Stimulated activated naive B cell treated with anti-CD40 and anti-IgM and Interleukin-4, amounts not matched to agents 10 μg/mL and 1 μg/mL and 100 μg/mL, for 72 hours (primary cell): ENCODE data around the gene SENP5.
"Not testable (repeated sequence)": the region's sequence is repeated elsewhere in the genome, so short reads cannot be mapped to it uniquely, and the experiment has no call there.

Experiments used
- ATAC-seq, 2 donors: fragments of 150-1000 bp; cut with Tn5 transposase; replicated peaks; 2 replicates each; pipeline ENCODE4 v1.10.0; 2021; ENCODE audit warnings: moderate library complexity in 1 of 2
- DNase-seq: peaks from one replicate; pipeline ENCODE4 v3.0.0; 2021
- H3K27ac Mint-ChIP-seq: one replicate; pipeline ENCODE4 v1.8.0; 2022; ENCODE audit warnings: mild to moderate bottlenecking, mixed read lengths
- H3K27me3 Mint-ChIP-seq, 2 donors: one replicate each; pipeline ENCODE4 v1.8.0; 2022; ENCODE audit warnings: mixed read lengths in 2 of 2
- H3K36me3 Mint-ChIP-seq, 2 donors: one replicate each; pipeline ENCODE4 v1.8.0; 2022; ENCODE audit warnings: mixed read lengths in 2 of 2, mild to moderate bottlenecking in 1 of 2
- H3K4me1 Mint-ChIP-seq, 2 donors: one replicate each; pipeline ENCODE4 v1.8.0; 2022; ENCODE audit warnings: mixed read lengths in 2 of 2, mild to moderate bottlenecking in 1 of 2
- H3K4me3 Mint-ChIP-seq, 2 donors: one replicate each; pipeline ENCODE4 v1.8.0; 2022; ENCODE audit warnings: mild to moderate bottlenecking in 2 of 2, mixed read lengths in 2 of 2, moderate library complexity in 1 of 2
- H3K9me3 Mint-ChIP-seq, 2 donors: one replicate each; pipeline ENCODE4 v1.8.0; 2022; ENCODE audit warnings: mixed read lengths in 2 of 2, mild to moderate bottlenecking in 1 of 2

The SENP5 gene

DNA sequence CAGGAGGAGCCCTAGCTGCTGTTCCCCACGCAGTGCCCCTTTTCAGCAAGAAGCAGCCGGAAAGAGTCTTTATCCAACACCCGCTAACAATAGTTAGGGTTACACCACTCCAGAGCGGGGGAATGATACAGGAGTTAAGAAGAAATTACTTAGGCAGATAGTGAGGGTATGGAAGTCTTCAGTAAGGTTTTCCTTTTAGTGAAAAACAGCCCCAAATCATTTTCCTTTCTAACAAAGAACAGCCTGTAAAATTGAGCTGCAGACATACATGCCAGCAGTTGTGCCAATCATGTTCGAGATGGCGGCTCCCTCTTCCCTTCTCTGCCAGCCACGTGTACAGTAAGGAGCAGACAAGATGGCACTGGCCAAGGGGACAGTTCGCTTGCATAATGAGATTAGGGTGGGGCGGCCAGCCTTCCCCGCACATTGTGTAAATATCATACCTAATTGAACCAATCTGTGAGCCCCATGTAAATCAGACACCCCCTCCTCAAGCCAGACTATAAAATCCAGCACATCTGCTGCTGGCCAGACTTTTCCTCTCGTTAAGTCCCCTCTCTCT, 18.5 kb upstream of the SENP5 start:
- Mint-ChIP-seq H3K4me3 (no peak overlapping the region), H3K4me1 (no peaks in the 10 kb centered on the region), H3K27ac (no peak overlapping the region), H3K27me3 (peaks cover 9 to 19% of the 10 kb centered on the region in 2 donors), H3K36me3 (no peaks in the 10 kb centered on the region), H3K9me3 (no peaks in the 10 kb centered on the region)
- ATAC-seq (no peak), DNase-seq (no peak)

DNA sequence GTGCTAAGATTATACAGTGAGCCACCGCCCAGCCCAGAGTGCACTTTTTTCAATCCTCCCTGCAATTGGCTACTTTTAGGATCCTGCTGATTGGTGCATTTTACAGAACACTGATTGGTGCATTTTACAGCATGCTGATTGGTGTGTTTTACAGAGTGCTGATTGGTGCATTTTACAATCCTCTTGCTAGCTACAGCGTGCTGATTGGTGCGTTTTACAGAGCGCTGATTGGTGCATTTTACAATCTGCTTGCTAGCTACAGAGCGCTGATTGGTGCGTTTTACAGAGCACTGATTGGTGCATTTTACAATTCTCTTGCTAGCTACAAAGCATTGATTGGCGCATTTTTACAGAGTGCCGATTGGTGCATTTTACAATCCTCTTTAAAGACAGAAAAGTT, 4.7 kb upstream of the SENP5 start:
- H3K36me3 Mint-ChIP-seq, H3K4me3 Mint-ChIP-seq, H3K4me1 Mint-ChIP-seq, DNase-seq, H3K27ac Mint-ChIP-seq, H3K9me3 Mint-ChIP-seq, ATAC-seq, H3K27me3 Mint-ChIP-seq: not testable (repeated sequence)

DNA sequence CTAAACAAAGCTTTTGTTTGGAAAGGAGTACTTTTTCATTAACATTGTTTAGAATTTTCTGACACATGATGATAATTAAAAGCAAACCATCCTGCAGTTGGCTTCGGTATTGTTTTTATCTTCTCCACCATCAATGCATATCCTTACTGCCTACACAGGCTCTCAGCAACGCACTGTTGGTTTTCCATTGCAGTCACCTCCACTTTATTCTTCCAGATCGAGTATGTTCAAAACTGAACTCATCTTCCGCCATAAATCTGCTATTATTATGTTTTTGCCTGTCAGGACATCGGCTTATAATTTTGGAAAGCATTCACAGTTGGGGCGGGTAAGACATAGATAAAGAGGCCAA, 589 bp upstream of the SENP5 start:
- Mint-ChIP-seq H3K27me3 (no peaks in the 10 kb centered on the region), H3K4me3 (peak overlapping the region; percentile 98 to 99), H3K36me3 (peaks cover 3 to 4% of the 10 kb centered on the region in 2 donors), H3K9me3 (peaks cover 0 to 2% of the 10 kb centered on the region in 2 donors), H3K27ac (peak overlapping the region; percentile 94), H3K4me1 (peaks cover 9 to 17% of the 10 kb centered on the region in 2 donors)
- no peak for DNase-seq
- no peak for ATAC-seq

DNA sequence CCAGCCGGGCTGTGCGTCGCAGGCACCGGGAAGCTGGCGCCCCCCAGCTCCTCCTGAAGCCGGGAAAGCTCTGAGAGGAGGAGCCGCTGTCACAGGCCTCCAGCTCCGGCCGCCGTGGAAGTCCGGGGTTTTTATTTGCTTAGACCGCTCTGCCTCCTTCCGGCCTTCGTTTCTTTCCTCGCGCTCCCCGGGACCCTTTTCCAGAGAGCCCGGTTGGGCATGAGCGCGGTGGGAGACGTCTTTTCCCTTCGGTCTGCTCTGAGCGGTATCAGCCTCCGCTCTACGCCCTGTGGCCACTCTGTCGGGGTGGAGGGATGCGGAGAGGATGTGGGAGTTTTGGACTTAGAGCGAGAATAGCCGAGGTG, 559 bp downstream of the SENP5 start:
- peaks cover 3 to 4% of the 10 kb centered on the region in 2 donors for H3K36me3 Mint-ChIP-seq
- ATAC-seq: peak; percentile 37 to 41
- H3K4me1 Mint-ChIP-seq: peaks cover 9 to 22% of the 10 kb centered on the region in 2 donors
- H3K4me3 Mint-ChIP-seq: peak overlapping the region; percentile 98 to 99
- H3K27ac Mint-ChIP-seq: peak overlapping the region; percentile 98
- DNase-seq: no peak
- peaks cover 0 to 2% of the 10 kb centered on the region in 2 donors for H3K9me3 Mint-ChIP-seq
- no peaks in the 10 kb centered on the region for H3K27me3 Mint-ChIP-seq

DNA sequence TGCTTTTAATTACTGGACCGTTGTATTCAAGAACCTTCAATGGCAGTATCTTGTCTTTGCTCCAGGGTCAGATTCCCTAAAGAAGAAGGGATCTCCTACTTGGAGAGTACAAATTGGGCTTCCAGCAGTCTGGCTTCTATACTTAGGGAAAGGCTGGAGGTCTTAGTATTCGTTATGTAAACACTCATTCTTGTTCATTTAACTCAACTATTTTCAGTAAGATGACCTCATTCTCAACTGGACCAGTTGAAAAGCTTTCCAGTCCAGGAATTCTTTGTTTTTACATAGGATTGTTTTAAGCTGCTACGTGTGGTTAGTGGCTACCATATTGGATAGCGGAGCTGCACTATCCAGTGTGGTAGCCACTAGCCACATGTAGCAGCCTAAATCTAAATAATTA, 4.6 kb downstream of the SENP5 start:
- ATAC-seq (no peak), DNase-seq (no peak)
- no peaks in the 10 kb centered on the region for H3K27me3 Mint-ChIP-seq
- peaks cover 4 to 13% of the 10 kb centered on the region in 2 donors for H3K36me3 Mint-ChIP-seq
- H3K9me3 Mint-ChIP-seq: no peaks in the 10 kb centered on the region
- no peak overlapping the region for H3K27ac Mint-ChIP-seq
- no peak overlapping the region for H3K4me3 Mint-ChIP-seq
- peaks cover 14 to 32% of the 10 kb centered on the region in 2 donors for H3K4me1 Mint-ChIP-seq

DNA sequence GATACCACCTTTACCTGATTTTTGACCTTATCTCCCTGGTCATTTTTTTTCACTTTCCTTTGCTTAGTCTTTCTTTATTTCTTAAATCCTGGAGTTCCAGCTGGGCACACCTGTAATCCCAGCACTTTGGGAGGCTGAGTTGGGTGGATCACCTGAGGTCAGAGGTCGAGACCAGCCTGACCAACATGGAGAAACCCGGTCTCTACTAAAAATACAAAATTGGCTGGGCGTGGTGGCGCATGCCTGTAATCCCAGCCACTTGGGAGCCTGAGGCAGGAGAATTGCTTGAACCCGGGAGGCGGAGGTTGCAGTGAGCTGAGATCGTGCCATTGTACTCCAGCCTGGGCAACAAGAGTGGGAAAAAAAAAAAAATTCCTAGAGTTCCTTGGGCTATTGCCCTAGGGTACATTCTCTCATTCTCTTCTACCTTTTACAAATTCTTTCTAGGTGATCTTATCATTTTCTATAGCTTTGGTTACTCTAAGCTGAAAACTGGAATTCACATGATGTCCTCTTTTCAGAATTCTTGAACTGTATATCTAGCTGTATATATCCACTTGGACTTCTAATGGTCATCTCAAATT, 6.9 kb downstream of the SENP5 start:
- DNase-seq, H3K27ac Mint-ChIP-seq, H3K9me3 Mint-ChIP-seq, H3K4me3 Mint-ChIP-seq, H3K36me3 Mint-ChIP-seq, ATAC-seq, H3K27me3 Mint-ChIP-seq: not testable (repeated sequence)
- H3K4me1 Mint-ChIP-seq: peaks cover 20 to 36% of the 10 kb centered on the region in 2 donors

DNA sequence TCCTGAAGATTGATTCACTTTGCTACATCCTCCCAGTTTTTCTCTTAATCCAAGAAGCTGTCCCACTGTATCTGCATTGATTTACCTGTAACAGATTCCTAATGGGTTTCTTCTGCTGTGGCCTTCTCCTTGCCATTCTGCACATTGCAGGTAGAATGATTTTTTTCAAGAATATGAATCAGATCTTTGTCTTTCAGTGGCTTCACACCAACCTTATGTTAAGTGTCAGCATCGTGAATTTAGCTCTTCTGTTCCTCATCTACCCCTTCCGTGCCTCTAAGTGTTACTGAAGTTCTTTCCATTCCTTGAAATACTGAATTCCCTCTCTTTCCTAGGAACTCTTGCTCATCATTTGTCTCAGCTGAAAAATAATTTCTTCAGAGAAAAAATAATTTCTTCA, 7.5 kb downstream of the SENP5 start:
- Mint-ChIP-seq H3K36me3 (peaks cover 5 to 9% of the 10 kb centered on the region in 2 donors), H3K4me3 (no peak overlapping the region), H3K27ac (no peak overlapping the region), H3K27me3 (no peaks in the 10 kb centered on the region), H3K4me1 (peaks cover 18 to 36% of the 10 kb centered on the region in 2 donors), H3K9me3 (no peaks in the 10 kb centered on the region)
- ATAC-seq (no peak), DNase-seq (no peak)

DNA sequence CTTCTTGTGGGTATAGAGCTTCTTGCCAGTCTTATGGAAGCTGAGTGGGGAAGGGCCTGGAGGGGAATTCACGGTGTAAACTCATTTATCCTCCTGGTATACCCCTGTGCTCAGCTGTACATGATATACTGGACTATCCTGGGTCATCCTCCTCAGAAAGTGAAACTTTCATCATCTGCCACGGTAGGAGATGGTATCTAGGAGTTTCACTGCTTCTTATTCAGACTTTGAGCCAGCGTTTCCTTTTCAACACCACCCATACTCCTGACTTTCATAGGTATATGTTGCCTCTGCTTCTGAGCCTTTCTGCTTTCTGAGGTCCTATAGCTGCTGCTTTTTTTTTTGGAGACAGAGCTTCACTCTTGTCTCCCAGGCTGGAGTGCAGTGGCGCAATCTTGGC, 15.6 kb downstream of the SENP5 start:
- ATAC-seq: peak in 1 of 2 donors; percentile 22
- Mint-ChIP-seq H3K4me1 (peaks cover 20 to 26% of the 10 kb centered on the region in 2 donors), H3K9me3 (no peaks in the 10 kb centered on the region), H3K27me3 (no peaks in the 10 kb centered on the region), H3K4me3 (no peak overlapping the region), H3K27ac (peak overlapping the region; percentile 7), H3K36me3 (peaks cover 5 to 11% of the 10 kb centered on the region in 2 donors)
- DNase-seq: no peak

DNA sequence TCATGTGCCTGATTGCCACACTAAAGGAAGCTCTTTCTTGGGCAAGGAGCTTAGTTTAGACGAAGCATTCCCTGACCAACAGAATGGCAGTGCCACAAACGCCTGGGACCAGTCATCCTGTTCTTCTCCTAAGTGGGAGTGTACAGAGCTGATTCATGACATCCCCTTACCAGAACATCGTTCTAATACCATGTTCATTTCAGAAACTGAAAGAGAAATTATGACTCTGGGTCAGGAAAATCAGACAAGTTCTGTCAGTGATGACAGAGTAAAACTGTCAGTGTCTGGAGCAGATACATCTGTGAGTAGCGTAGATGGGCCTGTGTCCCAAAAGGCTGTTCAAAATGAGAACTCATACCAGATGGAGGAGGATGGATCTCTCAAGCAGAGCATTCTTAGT, 18.4 kb downstream of the SENP5 start:
- no peaks in the 10 kb centered on the region for H3K9me3 Mint-ChIP-seq
- no peak overlapping the region for H3K4me3 Mint-ChIP-seq
- H3K27me3 Mint-ChIP-seq: no peaks in the 10 kb centered on the region
- H3K4me1 Mint-ChIP-seq: peaks cover 16 to 29% of the 10 kb centered on the region in 2 donors
- H3K36me3 Mint-ChIP-seq: peaks cover 6 to 17% of the 10 kb centered on the region in 2 donors
- H3K27ac Mint-ChIP-seq: no peak overlapping the region
- DNase-seq: no peak
- ATAC-seq: no peak

DNA sequence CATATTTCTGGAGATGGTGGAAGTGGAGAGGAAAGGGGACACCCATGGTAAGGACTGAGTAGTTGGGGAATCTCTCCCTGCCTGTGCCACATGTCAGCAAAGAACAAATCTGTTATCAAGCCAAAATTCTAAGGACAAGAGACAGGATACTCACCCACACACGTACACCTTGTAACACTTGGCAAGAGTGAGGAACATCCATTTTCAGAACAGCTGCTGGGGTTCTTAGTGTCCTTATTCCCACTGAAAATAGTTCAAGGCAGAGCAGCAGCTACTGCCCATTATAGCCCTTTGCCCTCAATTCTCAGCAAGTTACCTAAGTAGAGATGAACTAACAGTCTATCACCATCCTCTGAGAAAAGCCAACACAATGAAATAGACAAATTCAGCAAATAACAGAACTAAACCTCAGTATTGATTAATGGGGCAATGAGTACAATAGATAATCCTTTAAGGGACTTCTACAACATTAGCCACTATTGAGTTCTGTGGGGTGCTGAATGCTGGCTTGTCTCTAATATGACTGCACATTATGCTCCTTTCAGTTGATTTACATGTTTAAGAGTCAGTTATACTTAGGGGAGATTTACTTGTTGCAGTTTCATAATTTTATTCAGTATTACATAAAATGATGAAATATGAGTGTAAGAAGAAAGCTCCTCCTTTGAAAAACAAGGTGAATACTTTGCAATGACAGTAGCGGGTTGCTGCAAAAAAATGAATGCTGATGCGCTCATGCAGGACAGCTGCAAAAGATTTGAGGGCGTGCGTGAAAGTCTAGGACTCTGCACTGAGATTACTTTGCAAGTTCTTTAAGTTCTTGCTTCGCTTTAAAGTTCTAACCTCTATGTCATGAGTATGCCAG, 22.4 kb downstream of the SENP5 start:
- no peak for ATAC-seq
- Mint-ChIP-seq H3K36me3 (peaks cover 6 to 20% of the 10 kb centered on the region in 2 donors), H3K4me3 (no peak overlapping the region), H3K4me1 (peaks cover 8 to 10% of the 10 kb centered on the region in 2 donors), H3K9me3 (no peaks in the 10 kb centered on the region), H3K27me3 (no peaks in the 10 kb centered on the region), H3K27ac (peak overlapping the region; percentile 1)
- DNase-seq: no peak

DNA sequence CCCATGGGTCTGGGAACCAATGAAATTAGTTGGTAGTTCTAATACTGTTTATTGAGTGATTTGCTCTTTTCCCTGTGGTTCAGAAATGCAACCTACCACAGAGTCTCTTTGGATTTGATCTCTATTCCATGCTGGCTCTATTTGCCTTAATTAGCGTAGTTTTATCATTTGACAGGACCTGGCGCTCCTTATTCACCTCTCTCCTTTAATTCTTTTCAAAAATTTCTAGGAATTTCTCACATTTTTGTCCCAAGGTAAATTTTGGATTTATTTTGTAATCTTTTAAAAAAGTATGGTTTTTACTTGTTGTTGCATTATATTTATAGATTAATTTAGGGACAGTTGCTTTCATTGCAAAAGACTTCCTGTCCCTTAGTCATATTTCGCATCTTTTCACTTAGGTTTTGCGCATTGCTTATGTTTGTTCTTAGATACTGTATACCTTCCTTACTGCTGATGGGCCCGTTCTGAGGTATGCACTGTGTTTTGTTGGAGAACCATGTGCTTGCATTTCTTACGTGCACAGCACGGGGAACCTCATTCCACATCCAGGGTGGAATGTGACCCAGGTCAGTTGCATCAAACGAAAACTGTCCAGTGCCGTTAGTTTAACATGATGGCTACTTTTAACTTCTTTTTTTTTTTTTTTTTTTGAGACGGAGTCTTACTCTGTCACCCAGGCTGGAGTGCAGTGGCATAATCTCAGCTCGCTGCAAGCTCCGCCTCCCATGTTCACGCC, 27.0 kb downstream of the SENP5 start:
- Mint-ChIP-seq H3K36me3 (peaks cover 2 to 14% of the 10 kb centered on the region in 2 donors), H3K4me3 (no peak overlapping the region), H3K27ac (no peak overlapping the region), H3K27me3 (no peaks in the 10 kb centered on the region), H3K4me1 (peaks cover 2 to 3% of the 10 kb centered on the region in 2 donors), H3K9me3 (no peaks in the 10 kb centered on the region)
- no peak for DNase-seq
- ATAC-seq: no peak

DNA sequence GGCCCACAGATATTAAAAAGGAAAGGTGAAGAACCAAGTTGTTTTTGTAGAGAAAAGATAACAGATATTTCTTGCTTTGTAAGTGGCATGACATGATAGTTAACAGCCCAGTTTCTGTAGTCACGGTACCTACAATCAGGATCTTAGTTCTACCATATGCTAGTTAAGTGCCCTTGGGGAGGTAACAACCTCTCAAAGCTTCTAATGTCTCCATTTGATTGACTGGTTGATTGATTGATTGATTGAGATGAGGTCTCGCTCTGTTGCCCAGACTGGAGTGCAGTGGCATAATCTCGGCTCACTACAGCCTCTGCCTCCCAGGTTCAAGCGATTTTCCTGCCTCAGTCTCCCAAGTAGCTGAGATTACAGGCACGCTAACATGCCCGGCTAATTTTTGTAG, 28.5 kb downstream of the SENP5 start:
- DNase-seq (no peak), ATAC-seq (no peak)
- Mint-ChIP-seq H3K27ac (no peak overlapping the region), H3K36me3 (peaks cover 5 to 20% of the 10 kb centered on the region in 2 donors), H3K9me3 (no peaks in the 10 kb centered on the region), H3K4me1 (peaks cover 0 to 3% of the 10 kb centered on the region in 2 donors), H3K4me3 (no peak overlapping the region), H3K27me3 (no peaks in the 10 kb centered on the region)

DNA sequence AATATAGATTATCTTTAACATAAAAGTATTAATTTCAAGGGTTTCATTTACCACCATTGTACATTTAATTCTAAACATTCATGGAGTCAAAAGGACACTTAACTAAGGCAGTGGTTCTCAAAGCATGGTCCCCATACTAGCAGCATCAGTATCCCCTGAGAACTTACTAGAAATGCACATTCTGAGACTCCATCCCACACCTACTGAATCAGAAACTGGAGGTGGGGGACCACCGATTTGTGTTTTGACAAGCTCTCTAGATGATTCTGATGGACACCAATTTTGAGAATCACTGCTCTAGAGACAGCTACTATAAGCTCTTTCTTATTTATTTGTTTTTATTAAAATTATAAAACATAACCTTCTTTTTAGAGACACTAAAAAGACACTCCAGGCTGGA, 34.0 kb downstream of the SENP5 start:
- ATAC-seq: no peak
- Mint-ChIP-seq H3K4me1 (no peaks in the 10 kb centered on the region), H3K27me3 (no peaks in the 10 kb centered on the region), H3K9me3 (no peaks in the 10 kb centered on the region), H3K36me3 (peaks cover 27 to 43% of the 10 kb centered on the region in 2 donors), H3K4me3 (no peak overlapping the region), H3K27ac (no peak overlapping the region)
- DNase-seq: no peak

DNA sequence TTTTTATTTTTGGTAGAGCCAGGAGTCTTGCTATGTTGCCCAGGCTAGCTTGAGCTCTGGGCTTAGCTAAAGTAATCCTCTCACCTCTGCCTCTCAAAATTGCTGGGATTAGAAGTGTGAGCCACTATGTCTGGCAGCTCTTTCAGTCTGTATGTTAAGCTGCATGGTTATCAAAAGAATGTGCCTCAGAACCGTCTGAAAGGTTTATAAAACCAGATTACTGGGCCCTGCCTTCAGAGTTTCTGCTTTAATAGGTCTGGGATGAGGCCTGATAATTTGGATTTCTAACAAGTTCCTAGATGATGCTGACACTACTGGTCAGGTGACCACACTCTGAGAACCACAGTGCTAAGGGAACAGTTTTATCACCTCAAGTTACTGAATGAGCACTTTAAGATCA, 34.6 kb downstream of the SENP5 start:
- DNase-seq: no peak
- Mint-ChIP-seq H3K4me3 (no peak overlapping the region), H3K27me3 (no peaks in the 10 kb centered on the region), H3K9me3 (no peaks in the 10 kb centered on the region), H3K27ac (no peak overlapping the region), H3K4me1 (no peaks in the 10 kb centered on the region), H3K36me3 (peaks cover 32 to 45% of the 10 kb centered on the region in 2 donors)
- no peak for ATAC-seq
